GM18858 (cell line): ENCODE data around the gene VDAC2.

ENCODE experiments used
- ATAC-seq: cut with Tn5 transposase; IDR thresholded peaks from one replicate; pipeline ENCODE4 v1.9.1; 2021; ENCODE audit not compliant: unreplicated experiment

Gene VDAC2

GRCh38 chr10:75247797-75248196 is 37.2 kb downstream of the VDAC2 start:
- no peak for ATAC-seq

- ATAC-seq, result no peak
Observed at GRCh38 chr10:75250934-75251333, 40.3 kb downstream of the VDAC2 start.

- ATAC-seq, result no peak
Observed at GRCh38 chr10:75253281-75254220, 43.0 kb downstream of the VDAC2 start.

- no peak for ATAC-seq
Observed at GRCh38 chr10:75254739-75255138, 44.1 kb downstream of the VDAC2 start.

GRCh38 chr10:75260990-75261389 is 50.4 kb downstream of the VDAC2 start:
- ATAC-seq, result no peak

GRCh38 chr10:75261813-75262705 is 51.5 kb downstream of the VDAC2 start:
- ATAC-seq, result no peak

- ATAC-seq, result no peak
Observed at GRCh38 chr10:75263806-75264205, 53.2 kb downstream of the VDAC2 start.

GRCh38 chr10:75265856-75266255 is 55.3 kb downstream of the VDAC2 start:
- no peak for ATAC-seq

- no peak for ATAC-seq
Observed at GRCh38 chr10:75266945-75267344, 56.3 kb downstream of the VDAC2 start.

- ATAC-seq, result no peak
Observed at GRCh38 chr10:75269605-75270004, 59.0 kb downstream of the VDAC2 start.

- ATAC-seq, result no peak
Observed at GRCh38 chr10:75272094-75272493, 61.5 kb downstream of the VDAC2 start.

GRCh38 chr10:75272896-75273295 is 62.3 kb downstream of the VDAC2 start:
- ATAC-seq, result no peak

- no peak for ATAC-seq
Observed at GRCh38 chr10:75276069-75276872, 65.7 kb downstream of the VDAC2 start.

GRCh38 chr10:75280236-75280635 is 69.6 kb downstream of the VDAC2 start:
- no peak for ATAC-seq
